Astrocyte (in vitro differentiated cells and primary cell): ENCODE measurements around the gene SH2D7. TPM values are rescaled to one million over a fixed set of nuclear protein-coding genes. Genes with fewer than 3 reads are reported as not detected.

Experiments
- DNase-seq: peaks from one replicate; pipeline ENCODE4 v3.0.0-alpha.2; 2010; ENCODE audit warnings: low read depth
- FAIRE-seq: peaks from 2 replicates; lab custom pipeline; 2011; peaks lifted over from hg19 to GRCh38; lab: Jason Lieb, UNC
- H2AFZ ChIP-seq: 2 replicates; pipeline ENCODE4 v1.6.0; 2012; ENCODE audit warnings: low read depth, low read length, inconsistent platforms
- H3K27ac ChIP-seq: 2 replicates; pipeline ENCODE4 v1.5.1; 2011; ENCODE audit warnings: low read depth, low read length, inconsistent platforms
- H3K27me3 ChIP-seq: 2 replicates; pipeline ENCODE4 v1.6.0; 2011; ENCODE audit warnings: low read length, inconsistent platforms; ENCODE audit not compliant: insufficient read depth
- H3K36me3 ChIP-seq: 2 replicates; pipeline ENCODE4 v1.5.1; 2011; ENCODE audit warnings: low read length, inconsistent platforms; ENCODE audit not compliant: insufficient read depth
- H3K4me1 ChIP-seq: 2 replicates; pipeline ENCODE4 v1.5.1; 2011; ENCODE audit warnings: low read length, inconsistent platforms; ENCODE audit not compliant: insufficient read depth
- H3K4me2 ChIP-seq: 2 replicates; pipeline ENCODE4 v1.6.0; 2012; ENCODE audit warnings: low read length, inconsistent platforms
- H3K4me3 ChIP-seq: 2 replicates; pipeline ENCODE4 v1.5.1; 2011; ENCODE audit warnings: low read depth, mild to moderate bottlenecking, low read length, inconsistent platforms; ENCODE audit not compliant: insufficient read depth
- H3K79me2 ChIP-seq: 2 replicates; pipeline ENCODE4 v1.6.0; 2012; ENCODE audit warnings: mild to moderate bottlenecking, low read length, inconsistent platforms; ENCODE audit not compliant: insufficient read depth
- H3K9ac ChIP-seq: 2 replicates; pipeline ENCODE4 v1.6.0; 2012; ENCODE audit warnings: mild to moderate bottlenecking, low read length, inconsistent platforms
- H3K9me3 ChIP-seq: 2 replicates; pipeline ENCODE4 v1.5.1; 2012; ENCODE audit warnings: low read depth, mild to moderate bottlenecking, low read length, inconsistent platforms; ENCODE audit not compliant: insufficient read depth
- H4K20me1 ChIP-seq: 2 replicates; pipeline ENCODE4 v1.6.0; 2012; ENCODE audit warnings: low read length, inconsistent platforms; ENCODE audit not compliant: insufficient read depth
- H3K27ac Mint-ChIP-seq: one replicate; pipeline ENCODE4 v1.8.0; 2021; ENCODE audit warnings: mild to moderate bottlenecking, mixed read lengths; ENCODE audit not compliant: unreplicated experiment
- H3K27me3 Mint-ChIP-seq: one replicate; pipeline ENCODE4 v1.8.0; 2021; ENCODE audit warnings: low read depth, mixed read lengths; ENCODE audit not compliant: unreplicated experiment
- H3K36me3 Mint-ChIP-seq: one replicate; pipeline ENCODE4 v1.8.0; 2021; ENCODE audit warnings: low read depth, mixed read lengths; ENCODE audit not compliant: unreplicated experiment
- H3K4me1 Mint-ChIP-seq: one replicate; pipeline ENCODE4 v1.8.0; 2021; ENCODE audit warnings: low read depth, mixed read lengths; ENCODE audit not compliant: unreplicated experiment
- H3K4me3 Mint-ChIP-seq: one replicate; pipeline ENCODE4 v1.8.0; 2021; ENCODE audit warnings: mild to moderate bottlenecking, moderate library complexity, mixed read lengths; ENCODE audit not compliant: unreplicated experiment
- H3K9me3 Mint-ChIP-seq: one replicate; pipeline ENCODE4 v1.8.0; 2021; ENCODE audit warnings: mild to moderate bottlenecking, mixed read lengths; ENCODE audit not compliant: unreplicated experiment
- EZH2 ChIP-seq: IDR thresholded peaks from 2 replicates; pipeline ENCODE4 v1.6.1; 2012; ENCODE audit warnings: mild to moderate bottlenecking, low read length, inconsistent platforms; ENCODE audit not compliant: insufficient read depth
- total RNA-seq: library from RNA; stranded (reverse); gene quantifications from 2 replicates; pipeline ENCODE4 v1.2.1, GENCODE V29; 2021
- TF ChIP-seq, protein P1 (sequence below): IDR thresholded peaks from 2 replicates; pipeline ENCODE4 v1.5.1; 2011; ENCODE audit warnings: low read depth, mild to moderate bottlenecking, inconsistent platforms, low read length, moderate library complexity; ENCODE audit not compliant: insufficient read depth

The SH2D7 gene
- total RNA-seq, 1 donor from 2014 or later = not detected

DNA sequence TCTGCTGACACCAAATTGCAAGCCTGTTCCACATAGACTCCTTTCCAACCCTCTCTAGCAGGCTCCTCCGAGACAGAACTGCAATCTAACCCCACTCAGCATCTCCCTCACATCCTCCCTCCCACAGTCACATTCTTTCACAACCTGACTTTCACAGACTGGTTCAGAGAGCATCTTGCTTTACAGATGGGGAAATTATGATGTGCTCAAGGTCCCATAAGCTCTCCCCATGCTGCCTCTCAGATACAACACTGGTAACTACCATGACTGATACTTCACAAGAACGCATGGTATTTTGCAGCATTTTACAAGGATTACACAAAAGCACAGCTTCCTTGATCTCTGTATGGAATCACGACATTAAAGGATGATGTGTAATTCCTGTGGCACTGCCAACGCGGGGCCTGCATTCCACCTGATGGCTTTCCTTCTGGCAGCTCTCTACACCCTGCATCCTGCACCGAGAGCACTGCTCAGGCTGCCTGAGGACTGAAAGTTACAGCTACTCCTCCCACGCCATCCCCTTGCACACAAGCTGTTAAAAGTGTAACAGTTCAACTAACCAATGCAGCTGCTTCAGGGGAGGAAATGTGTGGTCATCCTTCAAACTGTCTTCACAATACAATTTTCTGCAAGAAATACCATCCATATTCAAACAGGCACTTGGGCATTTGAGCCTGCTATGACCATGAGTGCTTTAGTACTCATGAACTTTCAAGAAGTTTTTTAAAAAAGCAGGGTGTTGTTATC is 42.5 kb upstream of the SH2D7 start:
- Mint-ChIP-seq H3K27me3 (no peaks in the 10 kb centered on the region), H3K27ac (no peak overlapping the region), H3K4me1 (peaks cover 39% of the 10 kb centered on the region), H3K4me3 (no peak overlapping the region), H3K36me3 (peaks cover 3% of the 10 kb centered on the region), H3K9me3 (no peaks in the 10 kb centered on the region)
- no peak for TF ChIP-seq EZH2
- DNase-seq (peak; percentile 91), FAIRE-seq (peak; percentile 23)
- Histone ChIP-seq H3K27me3 (no peaks in the 10 kb centered on the region), H3K9me3 (no peaks in the 10 kb centered on the region), H2AFZ (no peak overlapping the region), H3K4me1 (peaks cover 38% of the 10 kb centered on the region), H3K4me3 (no peak overlapping the region), H3K79me2 (peaks cover 26% of the 10 kb centered on the region), H3K4me2 (peak overlapping the region; percentile 56), H3K9ac (peak overlapping the region; percentile 45), H4K20me1 (peaks cover 59% of the 10 kb centered on the region), H3K27ac (peak overlapping the region; percentile 61), H3K36me3 (peaks cover 10% of the 10 kb centered on the region)

DNA sequence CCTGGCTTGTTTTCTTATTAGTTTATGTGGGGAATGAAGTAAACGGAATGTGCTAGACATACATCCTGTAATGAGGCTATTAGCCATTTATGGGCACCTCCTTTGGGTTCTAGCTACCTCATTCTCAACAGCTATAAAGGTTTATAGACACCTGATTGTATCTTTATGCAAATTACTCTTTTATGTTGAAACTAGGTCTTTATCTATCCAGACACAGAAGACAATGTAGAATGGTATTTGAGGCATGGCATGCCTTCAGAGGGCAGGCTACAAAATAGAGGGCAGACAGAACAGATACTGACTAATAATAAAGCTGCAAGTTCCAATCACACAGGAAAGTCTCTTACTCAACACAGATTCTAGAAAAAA is 41.9 kb upstream of the SH2D7 start:
- Mint-ChIP-seq H3K27ac (no peak overlapping the region), H3K4me1 (peaks cover 40% of the 10 kb centered on the region), H3K4me3 (no peak overlapping the region), H3K9me3 (no peaks in the 10 kb centered on the region), H3K27me3 (no peaks in the 10 kb centered on the region), H3K36me3 (peaks cover 3% of the 10 kb centered on the region)
- peak; percentile 42 for DNase-seq
- Histone ChIP-seq H3K27me3 (no peaks in the 10 kb centered on the region), H3K9me3 (no peaks in the 10 kb centered on the region), H2AFZ (no peak overlapping the region), H3K4me2 (peak overlapping the region; percentile 56), H3K36me3 (peaks cover 10% of the 10 kb centered on the region), H3K4me1 (peaks cover 38% of the 10 kb centered on the region), H4K20me1 (peaks cover 62% of the 10 kb centered on the region), H3K27ac (peak overlapping the region; percentile 35), H3K79me2 (peaks cover 31% of the 10 kb centered on the region), H3K9ac (peak overlapping the region; percentile 45), H3K4me3 (no peak overlapping the region)
- FAIRE-seq = no peak
- TF ChIP-seq, protein P1, sequence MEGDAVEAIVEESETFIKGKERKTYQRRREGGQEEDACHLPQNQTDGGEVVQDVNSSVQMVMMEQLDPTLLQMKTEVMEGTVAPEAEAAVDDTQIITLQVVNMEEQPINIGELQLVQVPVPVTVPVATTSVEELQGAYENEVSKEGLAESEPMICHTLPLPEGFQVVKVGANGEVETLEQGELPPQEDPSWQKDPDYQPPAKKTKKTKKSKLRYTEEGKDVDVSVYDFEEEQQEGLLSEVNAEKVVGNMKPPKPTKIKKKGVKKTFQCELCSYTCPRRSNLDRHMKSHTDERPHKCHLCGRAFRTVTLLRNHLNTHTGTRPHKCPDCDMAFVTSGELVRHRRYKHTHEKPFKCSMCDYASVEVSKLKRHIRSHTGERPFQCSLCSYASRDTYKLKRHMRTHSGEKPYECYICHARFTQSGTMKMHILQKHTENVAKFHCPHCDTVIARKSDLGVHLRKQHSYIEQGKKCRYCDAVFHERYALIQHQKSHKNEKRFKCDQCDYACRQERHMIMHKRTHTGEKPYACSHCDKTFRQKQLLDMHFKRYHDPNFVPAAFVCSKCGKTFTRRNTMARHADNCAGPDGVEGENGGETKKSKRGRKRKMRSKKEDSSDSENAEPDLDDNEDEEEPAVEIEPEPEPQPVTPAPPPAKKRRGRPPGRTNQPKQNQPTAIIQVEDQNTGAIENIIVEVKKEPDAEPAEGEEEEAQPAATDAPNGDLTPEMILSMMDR = no peak
- TF ChIP-seq EZH2 = no peak

DNA sequence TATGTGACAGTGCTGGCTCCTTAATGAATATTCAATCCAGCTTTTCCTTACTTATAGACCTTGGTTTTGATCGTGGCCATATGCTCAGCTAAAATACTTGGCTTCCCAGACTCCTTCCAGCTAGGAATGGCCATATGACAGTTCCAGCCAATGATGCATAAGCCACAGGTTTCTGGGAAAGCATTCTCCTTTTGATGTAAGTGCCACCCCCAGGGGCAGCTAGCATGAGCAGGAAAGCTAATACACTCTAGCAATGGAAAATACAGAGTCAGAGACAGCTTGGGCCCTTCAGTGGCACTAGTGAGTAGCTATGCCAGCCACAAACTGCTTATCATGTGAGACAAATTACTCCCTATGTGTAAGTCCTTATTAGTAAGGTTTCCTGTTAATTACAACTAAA is 41.5 kb upstream of the SH2D7 start:
- TF ChIP-seq EZH2 = no peak
- TF ChIP-seq, protein P1 = no peak
- Mint-ChIP-seq H3K4me1 (peaks cover 43% of the 10 kb centered on the region), H3K36me3 (peaks cover 3% of the 10 kb centered on the region), H3K27ac (no peak overlapping the region), H3K9me3 (no peaks in the 10 kb centered on the region), H3K27me3 (no peaks in the 10 kb centered on the region), H3K4me3 (no peak overlapping the region)
- H3K9me3 ChIP-seq = no peaks in the 10 kb centered on the region
- H3K36me3 ChIP-seq = peaks cover 10% of the 10 kb centered on the region
- H3K9ac ChIP-seq = no peak overlapping the region
- peak overlapping the region; percentile 56 for H3K4me2 ChIP-seq
- FAIRE-seq (no peak), DNase-seq (peak; percentile 51)
- no peaks in the 10 kb centered on the region for H3K27me3 ChIP-seq
- H4K20me1 ChIP-seq = peaks cover 66% of the 10 kb centered on the region
- H3K4me1 ChIP-seq = peaks cover 38% of the 10 kb centered on the region
- no peak overlapping the region for H3K4me3 ChIP-seq
- H3K79me2 ChIP-seq = peaks cover 35% of the 10 kb centered on the region
- peak overlapping the region; percentile 35 for H3K27ac ChIP-seq
- no peak overlapping the region for H2AFZ ChIP-seq
